ENCODE data around the gene PCDH19.

Gene PCDH19

GRCh38 chrX:100407147-100407783 is 2.8 kb downstream of the PCDH19 start:
- no peak for DNase-seq (ENCODE audit: extremely low read depth in 1 of 2, low read depth in 1 of 2)

GRCh38 chrX:100405424-100405823 is 4.6 kb downstream of the PCDH19 start:
- no peak for DNase-seq (ENCODE audit: extremely low read depth in 1 of 2, low read depth in 1 of 2)

GRCh38 chrX:100404851-100405250 is 5.2 kb downstream of the PCDH19 start:
- DNase-seq (ENCODE audit: extremely low read depth in 1 of 2, low read depth in 1 of 2), result no peak

- DNase-seq (ENCODE audit: extremely low read depth in 1 of 2, low read depth in 1 of 2), result no peak
Observed at GRCh38 chrX:100395781-100396180, 14.3 kb downstream of the PCDH19 start.

GRCh38 chrX:100381619-100382018 is 28.5 kb downstream of the PCDH19 start:
- no peak for DNase-seq (ENCODE audit: extremely low read depth in 1 of 2, low read depth in 1 of 2)

GRCh38 chrX:100379388-100379986 is 30.6 kb downstream of the PCDH19 start:
- DNase-seq (ENCODE audit: extremely low read depth in 1 of 2, low read depth in 1 of 2), result no peak

GRCh38 chrX:100377826-100378225 is 32.2 kb downstream of the PCDH19 start:
- no peak for DNase-seq (ENCODE audit: extremely low read depth in 1 of 2, low read depth in 1 of 2)

GRCh38 chrX:100376576-100376975 is 33.5 kb downstream of the PCDH19 start:
- DNase-seq (ENCODE audit: extremely low read depth in 1 of 2, low read depth in 1 of 2), result no peak

GRCh38 chrX:100373673-100374072 is 36.4 kb downstream of the PCDH19 start:
- DNase-seq (ENCODE audit: extremely low read depth in 1 of 2, low read depth in 1 of 2), result no peak

- DNase-seq (ENCODE audit: extremely low read depth in 1 of 2, low read depth in 1 of 2), result no peak
Observed at GRCh38 chrX:100368167-100368566, 41.9 kb downstream of the PCDH19 start.

- DNase-seq (ENCODE audit: extremely low read depth in 1 of 2, low read depth in 1 of 2), result no peak
Observed at GRCh38 chrX:100363896-100364295, 46.2 kb downstream of the PCDH19 start.

GRCh38 chrX:100358766-100359165 is 51.3 kb downstream of the PCDH19 start:
- no peak for DNase-seq (ENCODE audit: extremely low read depth in 1 of 2, low read depth in 1 of 2)

- DNase-seq (ENCODE audit: extremely low read depth in 1 of 2, low read depth in 1 of 2), result no peak
Observed at GRCh38 chrX:100356351-100356896, 53.6 kb downstream of the PCDH19 start.

- DNase-seq (ENCODE audit: extremely low read depth in 1 of 2, low read depth in 1 of 2), result no peak
Observed at GRCh38 chrX:100355680-100356079, 54.4 kb downstream of the PCDH19 start.

GRCh38 chrX:100353326-100353725 is 56.7 kb downstream of the PCDH19 start:
- no peak for DNase-seq (ENCODE audit: extremely low read depth in 1 of 2, low read depth in 1 of 2)

- no peak for DNase-seq (ENCODE audit: extremely low read depth in 1 of 2, low read depth in 1 of 2)
Observed at GRCh38 chrX:100350704-100351489, 59.2 kb downstream of the PCDH19 start.

GRCh38 chrX:100349391-100349790 is 60.7 kb downstream of the PCDH19 start:
- DNase-seq (ENCODE audit: extremely low read depth in 1 of 2, low read depth in 1 of 2), result no peak

GRCh38 chrX:100341142-100341510 is 68.9 kb downstream of the PCDH19 start:
- DNase-seq (ENCODE audit: extremely low read depth in 1 of 2, low read depth in 1 of 2), result no peak

GRCh38 chrX:100340491-100341141 is 69.5 kb downstream of the PCDH19 start:
- no peak for DNase-seq (ENCODE audit: extremely low read depth in 1 of 2, low read depth in 1 of 2)

- DNase-seq (ENCODE audit: extremely low read depth in 1 of 2, low read depth in 1 of 2), result no peak
Observed at GRCh38 chrX:100328351-100328750, 81.7 kb downstream of the PCDH19 start.

GRCh38 chrX:100319716-100320115 is 90.4 kb downstream of the PCDH19 start:
- no peak for DNase-seq (ENCODE audit: extremely low read depth in 1 of 2, low read depth in 1 of 2)

Measured in stimulated activated CD8-positive, alpha-beta memory T cell treated with anti-CD3 and anti-CD28 coated beads, Interleukin-7, amount 100 ng/mL, for 48 hours (primary cell).